GM12864 (cell line): ENCODE measurements around the gene CD8A.

Experiments
- DNase-seq: peaks from one replicate; pipeline ENCODE4 v3.0.0-alpha.2; 2011; ENCODE audit warnings: low read depth
- H3K4me3 ChIP-seq: 2 replicates; pipeline ENCODE4 v1.5.1; 2011; ENCODE audit warnings: mild to moderate bottlenecking, low read depth, low read length, control low read depth
- TF ChIP-seq, protein P1 (sequence below): IDR thresholded peaks from 2 replicates; pipeline ENCODE4 v1.5.1; 2011; ENCODE audit warnings: low read depth, mild to moderate bottlenecking, moderate library complexity, low read length, control low read depth, inconsistent platforms; ENCODE audit errors: missing control alignments

The CD8A gene

DNA sequence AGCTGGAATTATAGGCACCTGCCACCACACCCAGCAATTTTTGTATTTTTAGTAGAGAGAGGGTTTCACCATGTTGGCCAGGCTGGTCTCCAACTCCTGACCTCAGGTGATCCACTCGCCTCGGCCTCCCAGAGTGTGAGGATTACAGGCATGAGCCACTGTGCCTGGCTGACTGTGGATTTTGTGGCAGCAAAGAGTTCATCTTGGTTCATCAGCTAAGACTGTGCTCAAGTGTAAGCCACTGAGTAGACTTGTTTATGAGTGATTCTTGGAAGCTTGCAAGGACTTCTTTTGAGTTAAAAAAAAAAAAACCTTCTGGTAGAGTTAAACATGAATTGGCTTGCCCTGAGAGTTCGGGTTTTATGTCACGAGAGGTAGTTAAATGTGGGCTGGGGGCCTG lies 36.2 kb upstream of the CD8A start:
- no peak overlapping the region for H3K4me3 ChIP-seq
- no peak for DNase-seq
- TF ChIP-seq, protein P1, sequence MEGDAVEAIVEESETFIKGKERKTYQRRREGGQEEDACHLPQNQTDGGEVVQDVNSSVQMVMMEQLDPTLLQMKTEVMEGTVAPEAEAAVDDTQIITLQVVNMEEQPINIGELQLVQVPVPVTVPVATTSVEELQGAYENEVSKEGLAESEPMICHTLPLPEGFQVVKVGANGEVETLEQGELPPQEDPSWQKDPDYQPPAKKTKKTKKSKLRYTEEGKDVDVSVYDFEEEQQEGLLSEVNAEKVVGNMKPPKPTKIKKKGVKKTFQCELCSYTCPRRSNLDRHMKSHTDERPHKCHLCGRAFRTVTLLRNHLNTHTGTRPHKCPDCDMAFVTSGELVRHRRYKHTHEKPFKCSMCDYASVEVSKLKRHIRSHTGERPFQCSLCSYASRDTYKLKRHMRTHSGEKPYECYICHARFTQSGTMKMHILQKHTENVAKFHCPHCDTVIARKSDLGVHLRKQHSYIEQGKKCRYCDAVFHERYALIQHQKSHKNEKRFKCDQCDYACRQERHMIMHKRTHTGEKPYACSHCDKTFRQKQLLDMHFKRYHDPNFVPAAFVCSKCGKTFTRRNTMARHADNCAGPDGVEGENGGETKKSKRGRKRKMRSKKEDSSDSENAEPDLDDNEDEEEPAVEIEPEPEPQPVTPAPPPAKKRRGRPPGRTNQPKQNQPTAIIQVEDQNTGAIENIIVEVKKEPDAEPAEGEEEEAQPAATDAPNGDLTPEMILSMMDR = no peak

DNA sequence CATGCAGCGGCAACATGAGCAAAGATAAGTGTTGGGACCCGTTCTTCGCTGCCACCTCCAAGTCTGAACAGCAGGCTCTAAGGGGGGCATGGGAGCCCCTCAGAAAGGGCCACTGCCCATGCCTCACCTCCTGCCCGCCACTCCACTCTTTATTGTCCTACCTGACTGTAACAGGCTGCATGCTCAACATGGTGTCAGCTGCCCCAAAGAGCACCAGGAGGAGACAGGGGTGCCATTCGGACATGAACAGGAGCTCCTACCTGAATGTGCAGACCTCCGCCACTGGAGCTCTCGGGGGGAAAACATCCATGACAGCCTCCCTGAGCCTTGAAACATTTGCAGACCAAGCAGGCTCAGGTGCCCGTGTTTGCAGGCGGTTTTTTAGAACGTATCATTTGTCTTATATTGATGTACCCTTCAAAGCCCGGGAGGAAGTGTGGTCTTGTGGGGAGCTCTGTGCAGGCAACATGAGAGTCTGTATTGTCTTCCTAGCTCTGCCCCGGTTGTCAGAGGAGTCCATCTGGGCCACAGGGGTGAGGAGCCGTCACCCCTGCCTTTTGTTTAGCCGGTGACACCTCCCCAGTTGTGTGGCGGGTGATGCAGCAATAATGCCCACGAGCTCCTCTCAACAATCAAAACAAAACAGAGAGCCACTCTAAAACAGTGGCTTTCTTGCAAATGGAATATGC lies 35.1 kb upstream of the CD8A start:
- TF ChIP-seq, protein P1 = no peak
- no peak overlapping the region for H3K4me3 ChIP-seq
- no peak for DNase-seq

DNA sequence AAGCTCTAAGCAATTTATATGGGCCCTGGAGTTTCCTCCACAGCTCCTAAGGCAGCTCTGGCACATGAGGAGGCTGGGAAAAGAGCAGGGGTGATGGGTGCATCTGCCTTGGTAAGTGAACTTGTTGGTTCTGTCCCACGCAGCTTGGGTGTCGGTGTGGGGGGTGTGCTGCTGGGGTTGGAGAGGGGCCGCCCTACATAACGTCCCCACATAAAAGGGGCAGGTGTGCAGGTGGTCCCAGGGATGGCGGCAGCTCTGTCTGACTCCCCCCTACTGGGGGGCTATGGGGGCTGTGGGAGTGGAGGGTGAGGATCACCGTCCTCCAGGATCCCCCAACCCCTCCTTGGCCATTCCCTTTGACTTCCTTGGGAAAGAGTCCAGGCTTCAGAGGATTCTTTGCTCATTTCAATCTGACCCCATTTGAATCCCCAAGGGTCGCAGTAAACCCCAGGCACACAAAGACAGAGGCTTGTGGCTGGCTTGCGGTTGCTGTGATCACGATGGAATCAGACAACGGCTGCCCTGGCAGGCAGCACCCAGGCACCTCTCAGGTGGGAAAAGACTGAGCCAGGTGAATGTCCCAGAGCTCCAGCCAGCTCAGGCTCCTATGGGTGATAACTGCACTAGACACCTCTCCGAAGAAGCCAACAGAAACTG lies 34.5 kb upstream of the CD8A start:
- TF ChIP-seq, protein P1 = no peak
- no peak overlapping the region for H3K4me3 ChIP-seq

DNA sequence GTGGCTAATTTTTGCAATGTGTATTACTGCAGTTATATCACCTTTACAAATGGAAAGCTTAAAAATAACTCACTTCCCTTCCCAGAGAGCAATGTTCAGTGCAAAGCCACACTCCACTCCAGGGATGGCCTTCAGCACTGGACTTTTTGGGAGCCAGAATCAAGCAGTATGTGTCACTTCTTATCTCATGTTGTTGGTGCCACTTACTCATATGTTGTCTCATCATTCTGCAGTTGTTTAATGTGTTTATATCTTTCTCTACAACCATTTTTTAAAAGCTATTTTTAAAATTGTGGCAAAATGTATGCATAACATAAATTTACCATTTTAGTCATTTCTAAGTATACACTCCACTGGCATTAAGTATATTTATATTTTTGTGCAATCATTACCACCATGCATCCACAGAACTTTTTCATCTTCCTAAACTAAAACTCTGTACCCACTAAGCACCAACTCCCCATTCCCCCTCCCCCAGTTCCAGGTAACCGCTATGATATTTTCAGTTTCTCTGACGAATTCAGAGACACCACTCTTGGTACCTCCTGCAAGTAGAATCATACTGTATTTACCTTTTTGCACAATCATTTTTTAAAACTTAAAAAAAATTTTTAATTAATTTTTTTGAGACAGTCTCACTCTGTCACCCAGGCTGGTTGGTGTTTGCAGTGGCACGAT lies 32.1 kb upstream of the CD8A start:
- no peak overlapping the region for H3K4me3 ChIP-seq
- TF ChIP-seq, protein P1 = no peak
- no peak for DNase-seq

More for the DNA sequence above, 34.5 kb upstream of the CD8A start:
- no peak for DNase-seq

DNA sequence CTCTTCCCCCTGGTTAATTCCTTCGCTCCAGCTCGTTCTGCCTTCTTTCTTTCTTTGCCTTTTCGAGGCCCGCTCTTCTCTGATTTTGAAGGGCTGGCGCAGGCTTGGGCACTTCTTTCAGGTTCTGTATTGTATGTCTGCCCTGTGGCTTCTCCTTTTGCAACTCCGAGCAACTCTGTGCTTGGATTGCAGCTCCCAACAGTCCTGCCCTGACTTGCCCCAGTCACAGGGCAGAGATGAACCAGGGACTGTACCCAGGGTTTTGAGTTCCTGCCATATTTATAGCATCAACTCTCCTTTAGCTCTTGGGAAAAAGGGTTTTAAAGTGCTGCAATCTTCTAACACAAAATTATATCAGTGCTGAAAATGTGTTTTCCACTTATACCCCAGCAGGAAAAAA lies 31.1 kb upstream of the CD8A start:
- no peak overlapping the region for H3K4me3 ChIP-seq
- DNase-seq = no peak
- TF ChIP-seq, protein P1 = no peak

DNA sequence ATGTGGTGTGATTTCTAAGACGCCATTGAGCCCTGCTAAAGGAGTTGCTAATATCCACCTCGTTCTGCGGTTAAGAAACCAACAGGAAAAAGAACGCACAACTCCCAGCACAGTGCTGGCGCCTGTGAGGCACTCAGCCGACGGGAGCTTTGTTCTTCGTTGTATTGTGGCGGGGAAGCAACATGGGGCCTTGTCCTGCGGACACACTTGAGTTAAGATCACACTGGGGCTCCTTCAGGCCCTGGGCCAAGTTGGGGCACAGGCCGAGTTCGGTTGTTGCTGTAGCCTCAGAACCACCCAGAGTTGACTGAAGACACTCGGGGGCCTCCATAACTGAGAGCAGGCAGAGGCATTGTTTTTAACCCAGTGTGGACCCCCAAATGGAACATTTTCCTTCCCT lies 30.6 kb upstream of the CD8A start:
- DNase-seq = no peak
- H3K4me3 ChIP-seq = no peak overlapping the region
- TF ChIP-seq, protein P1 = no peak

DNA sequence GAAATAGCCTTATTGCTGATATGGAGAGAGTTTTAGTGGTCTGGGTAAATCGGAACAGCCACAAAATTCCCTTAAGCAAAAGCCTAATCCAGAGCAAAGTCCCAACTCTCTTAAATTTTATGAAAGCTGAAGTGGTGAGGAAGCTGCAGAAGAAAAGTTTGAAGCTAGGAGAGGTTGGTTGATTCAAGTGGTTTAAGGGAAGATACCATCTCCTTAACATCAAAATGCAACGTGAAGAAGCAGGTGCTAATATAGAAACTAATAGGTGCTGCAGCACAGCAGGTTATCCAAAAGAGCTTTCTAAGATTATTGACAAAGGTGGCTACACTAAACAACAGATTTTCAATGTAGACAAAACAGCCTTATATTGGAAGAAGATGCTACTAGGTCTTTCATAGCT lies 28.2 kb upstream of the CD8A start:
- no peak for DNase-seq
- H3K4me3 ChIP-seq = no peak overlapping the region

More for the DNA sequence above, 28.2 kb upstream of the CD8A start:
- TF ChIP-seq, protein P1 = no peak
